ENCODE measurements around the gene KHDC3L. TPM values are rescaled to one million over a fixed set of nuclear protein-coding genes. Genes with fewer than 3 reads are reported as not detected.
A peak's percentile ranks its signal among the peaks of the same experiment; 100 is the strongest.
"Not testable (repeated sequence)": the region's sequence is repeated elsewhere in the genome, so short reads cannot be mapped to it uniquely, and the experiment has no call there.

Gene KHDC3L
- total RNA-seq, 1 experiment from 2014 or later = not detected

DNA sequence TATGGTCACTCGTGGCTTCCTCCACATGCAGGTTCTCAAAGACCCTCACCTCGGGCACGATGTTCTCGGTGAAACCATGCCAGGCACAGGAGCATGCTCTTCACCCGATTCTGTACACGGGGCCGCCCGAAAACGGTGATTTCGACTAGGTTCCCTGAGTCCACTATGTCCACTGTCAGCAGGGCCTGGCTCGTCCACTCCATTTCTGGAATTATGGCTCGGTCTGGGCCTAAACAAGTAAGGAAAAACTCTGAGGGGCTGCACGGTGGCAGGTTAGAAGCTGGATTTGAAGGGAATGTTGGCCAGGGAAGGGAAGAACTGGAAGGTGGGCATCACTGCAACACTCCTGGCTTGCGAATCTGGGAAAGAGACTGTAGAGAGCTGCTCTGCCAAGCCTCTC lies 6.7 kb downstream of the KHDC3L start:
- DNase-seq (ENCODE audit: low read depth) = no peak

DNA sequence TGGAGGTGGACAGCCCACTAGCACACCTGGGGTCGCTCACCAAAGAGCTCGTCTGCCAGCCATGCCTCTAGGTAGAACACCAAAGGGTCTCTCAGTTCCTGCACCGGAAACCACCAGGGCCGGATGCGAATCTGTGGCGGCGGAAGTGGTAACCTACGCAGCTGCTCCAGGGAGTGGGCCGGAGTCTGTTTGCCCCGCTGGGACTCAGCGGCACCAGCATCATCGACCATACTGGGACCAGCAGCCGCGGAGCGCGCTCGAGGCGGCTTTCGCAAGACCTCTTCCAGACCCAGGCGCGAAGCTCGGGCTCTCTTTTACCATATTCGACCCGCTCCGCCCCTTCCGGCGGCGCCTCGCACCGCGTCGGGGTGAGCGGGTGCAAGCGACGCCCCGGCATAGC lies 7.1 kb downstream of the KHDC3L start, which contains the start of gene OOEP:
Gene OOEP (minus strand): TSS at position 335 of the 400 bp plus-strand sequence. CDS start 105 bp downstream, at position 230.
- no peak for DNase-seq (ENCODE audit: low read depth)

GRCh38 chr6:73371984-73372383 lies 9.5 kb downstream of the KHDC3L start:
- no peak for DNase-seq (ENCODE audit: low read depth)

DNA sequence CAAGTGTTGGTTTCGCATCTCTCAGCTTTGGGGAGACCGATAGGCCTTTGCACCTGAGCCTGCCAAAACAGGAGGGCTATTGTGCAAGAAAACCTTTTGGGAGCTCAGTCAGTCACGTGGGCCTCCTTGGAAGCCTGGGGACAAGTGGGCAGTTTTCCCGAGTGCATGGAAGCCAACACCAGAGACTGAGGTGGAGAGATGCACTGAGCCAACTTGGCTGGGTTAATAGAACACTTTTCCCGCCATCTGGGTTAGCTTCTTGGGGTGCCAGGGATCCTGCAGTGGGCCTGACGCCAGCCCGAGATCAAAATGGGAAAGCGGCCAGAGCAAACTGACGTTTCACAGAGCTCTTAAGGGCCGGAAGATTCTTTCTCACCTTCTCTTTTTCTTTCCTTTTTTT lies 10.1 kb downstream of the KHDC3L start:
- no peak for DNase-seq (ENCODE audit: low read depth)

DNA sequence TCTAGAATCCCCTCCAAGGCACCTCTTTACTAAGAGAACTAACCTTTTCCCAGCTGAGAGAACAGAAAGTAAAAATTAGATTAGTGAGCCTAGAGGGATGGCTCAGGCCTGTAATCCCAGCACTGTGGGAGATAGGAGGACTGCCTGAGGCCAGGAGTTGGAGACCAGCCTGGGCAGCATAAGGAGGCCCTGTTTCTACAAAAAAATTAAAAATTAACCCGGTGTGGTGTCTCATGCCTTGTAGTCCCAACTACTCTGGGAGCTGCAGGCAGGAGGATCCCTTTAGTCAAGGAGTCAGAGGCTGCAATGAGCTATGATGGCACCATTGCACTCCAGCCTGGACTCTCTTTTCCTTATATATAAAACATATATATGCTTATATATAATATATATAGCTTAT lies 12.8 kb downstream of the KHDC3L start:
- DNase-seq (ENCODE audit: low read depth) = no peak

DNA sequence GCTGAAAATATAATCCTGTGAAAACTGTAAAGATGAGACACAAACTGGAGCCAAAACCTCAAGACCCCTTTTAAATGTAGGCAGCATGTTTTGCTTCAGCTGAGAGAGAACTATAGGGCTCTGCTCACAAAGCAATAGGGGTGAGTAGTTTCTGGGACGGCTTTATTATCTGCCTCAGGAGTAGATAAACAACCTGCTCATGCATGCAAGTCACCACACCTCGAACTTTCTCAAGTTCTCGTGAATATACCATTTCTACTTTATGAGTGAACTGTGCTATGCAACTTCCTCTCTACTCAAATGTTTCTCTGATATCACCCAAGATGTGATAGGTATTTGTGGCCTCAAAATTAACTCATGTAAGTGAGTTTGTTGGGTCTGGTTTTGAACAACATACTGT lies 14.8 kb downstream of the KHDC3L start:
- no peak for DNase-seq (ENCODE audit: low read depth)

GRCh38 chr6:73381531-73381930 lies 19.1 kb downstream of the KHDC3L start:
- DNase-seq (ENCODE audit: low read depth) = not testable (repeated sequence)

GRCh38 chr6:73382462-73383113 lies 20.1 kb downstream of the KHDC3L start:
- DNase-seq (ENCODE audit: low read depth) = peak; percentile 39

DNA sequence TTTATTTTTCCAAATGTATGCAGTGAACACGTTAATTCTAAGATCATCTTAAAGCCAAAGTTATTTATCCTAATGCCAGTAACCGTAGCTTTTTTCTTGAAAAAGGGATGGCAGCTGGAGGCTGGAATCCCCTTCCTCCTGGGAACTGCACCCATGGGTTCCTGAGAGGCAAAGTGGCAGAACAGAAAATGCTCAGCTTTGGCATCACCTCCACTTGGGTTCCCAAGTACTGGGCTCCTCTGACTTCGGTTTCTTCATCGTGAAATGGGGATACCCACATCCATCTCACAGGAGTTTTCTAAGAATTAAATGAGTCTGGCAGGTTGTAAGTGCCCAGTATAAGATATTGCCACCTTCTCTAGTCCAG lies 26.0 kb downstream of the KHDC3L start:
- DNase-seq (ENCODE audit: low read depth) = no peak

- peak; percentile 62 for DNase-seq (ENCODE audit: low read depth)
Observed at GRCh38 chr6:73388800-73389512, 26.5 kb downstream of the KHDC3L start.

GRCh38 chr6:73389854-73390253 lies 27.4 kb downstream of the KHDC3L start:
- no peak for DNase-seq (ENCODE audit: low read depth)

DNA sequence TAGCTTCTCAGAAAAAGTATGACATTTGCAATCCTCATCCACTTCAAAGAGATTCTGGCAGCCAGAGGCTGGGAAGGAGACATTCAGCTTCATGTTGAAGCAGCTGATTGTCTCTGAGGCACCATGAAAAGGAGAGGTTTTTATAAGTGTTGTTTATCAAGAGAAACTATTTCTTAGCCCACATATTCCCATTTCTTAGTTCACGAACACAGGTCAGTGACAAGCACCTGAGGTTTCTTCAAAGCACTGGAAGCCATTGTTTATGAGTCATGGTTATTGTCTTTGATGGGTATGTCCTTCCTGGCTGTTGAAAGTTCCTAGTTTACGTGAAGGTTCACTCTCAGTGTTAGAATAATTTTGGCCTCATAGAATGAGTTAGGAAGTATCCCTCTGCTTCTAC lies 29.2 kb downstream of the KHDC3L start:
- no peak for DNase-seq (ENCODE audit: low read depth)

GRCh38 chr6:73392188-73392587 lies 29.7 kb downstream of the KHDC3L start:
- DNase-seq (ENCODE audit: low read depth) = not testable (repeated sequence)

DNA sequence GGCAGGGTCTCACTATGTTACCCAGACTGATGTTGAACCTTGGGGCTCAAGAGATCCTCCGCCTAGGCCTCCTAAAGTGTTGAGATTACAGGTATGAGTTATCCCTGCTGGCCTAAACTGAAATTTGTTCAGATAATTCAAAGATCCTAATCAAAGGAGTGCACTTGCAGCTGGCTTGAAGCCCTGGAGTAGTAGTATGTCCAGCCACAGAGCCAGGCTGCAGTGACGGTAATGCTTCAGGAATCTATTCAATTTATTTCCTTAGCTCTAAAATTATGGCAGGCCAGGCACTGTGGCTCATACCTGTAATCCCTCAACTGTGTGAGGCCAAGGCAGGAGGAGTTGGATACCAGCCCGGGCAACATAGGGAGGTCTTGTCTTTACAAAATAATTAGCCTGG lies 30.8 kb downstream of the KHDC3L start:
- DNase-seq (ENCODE audit: low read depth) = no peak

- DNase-seq (ENCODE audit: low read depth) = no peak
Observed at GRCh38 chr6:73394577-73395354, 32.3 kb downstream of the KHDC3L start, which contains the start of gene DDX43. TSS of gene DDX43 (plus strand) at chr6:73394828. CDS start at chr6:73394906, 78 bp downstream.

DNA sequence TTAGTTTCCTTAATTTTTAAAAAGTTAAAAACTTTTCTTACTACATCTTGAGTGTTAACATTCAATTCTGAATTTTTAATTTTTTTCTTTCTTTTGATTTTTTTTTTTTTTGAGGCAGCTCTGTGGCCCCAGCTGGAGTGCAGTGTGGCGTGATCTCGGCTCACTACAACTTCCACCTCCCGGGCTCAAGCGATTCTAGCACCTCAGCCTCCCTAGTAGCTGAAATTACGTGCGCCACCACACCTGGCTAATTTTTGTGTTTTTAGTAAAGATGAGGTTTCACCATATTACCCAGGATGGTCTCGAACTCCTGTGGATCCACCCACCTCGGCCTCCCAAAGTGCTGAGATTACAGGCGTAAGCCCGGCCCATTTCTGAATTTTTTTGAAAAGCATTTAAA lies 33.4 kb downstream of the KHDC3L start:
- no peak for DNase-seq (ENCODE audit: low read depth)

DNA sequence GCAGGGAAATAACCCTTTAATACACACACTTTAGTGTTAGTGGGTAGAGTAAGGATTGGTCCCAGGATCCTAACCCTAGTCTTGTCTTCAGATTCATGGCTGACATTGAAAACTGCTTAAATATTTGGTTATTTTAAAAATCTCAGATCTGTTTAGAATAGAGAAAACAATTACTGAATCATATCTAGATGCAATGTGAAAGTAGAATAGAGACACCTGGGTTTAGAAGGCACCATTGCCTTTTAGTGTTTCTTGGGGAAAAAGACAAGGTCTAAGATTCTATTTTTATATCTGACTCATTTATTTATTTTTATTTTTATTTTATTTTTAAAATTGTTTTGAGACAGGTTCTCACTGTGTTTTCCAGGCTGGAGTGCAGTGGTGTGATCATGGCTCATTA lies 38.2 kb downstream of the KHDC3L start:
- DNase-seq (ENCODE audit: low read depth) = no peak

GRCh38 chr6:73409395-73409794 lies 46.9 kb downstream of the KHDC3L start:
- no peak for DNase-seq (ENCODE audit: low read depth)

DNA sequence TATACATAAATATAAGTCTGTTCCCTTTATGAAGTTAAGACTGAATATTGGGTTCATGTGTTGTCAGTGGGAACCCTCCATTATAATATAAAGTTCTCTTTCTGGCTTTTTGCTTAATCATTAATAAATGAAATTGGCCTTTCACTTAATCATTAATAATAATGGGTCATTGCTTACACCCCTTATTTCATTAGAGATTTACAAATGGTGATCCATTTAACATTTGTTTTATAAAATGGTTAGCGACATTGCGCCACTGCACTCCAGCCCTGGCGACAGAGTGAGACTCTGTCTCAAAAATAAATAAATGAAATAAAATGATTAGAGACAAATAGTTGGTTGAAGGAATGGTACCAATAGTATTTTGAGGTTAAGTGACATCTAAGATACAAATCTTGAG lies 50.6 kb downstream of the KHDC3L start:
- no peak for DNase-seq (ENCODE audit: low read depth)

Data from LHCN-M2 (cell line).